Ishikawa (cell line): ENCODE measurements around the gene CILP2.

Source experiments
- CEBPB ChIP-seq: IDR thresholded peaks from 2 replicates; pipeline ENCODE4 v1.6.1; 2012
- CREB1 ChIP-seq: IDR thresholded peaks from 2 replicates; pipeline ENCODE4 v1.6.1; 2012; ENCODE audit warnings: low read depth
- EGR1 ChIP-seq: IDR thresholded peaks from 2 replicates; pipeline ENCODE4 v1.6.1; 2012
- EP300 ChIP-seq: IDR thresholded peaks from 2 replicates; pipeline ENCODE4 v1.6.1; 2012; ENCODE audit warnings: borderline replicate concordance
- REST ChIP-seq: IDR thresholded peaks from 2 replicates; pipeline ENCODE4 v1.6.1; 2012; ENCODE audit warnings: low read depth, mild to moderate bottlenecking
- TAF1 ChIP-seq: IDR thresholded peaks from 2 replicates; pipeline ENCODE4 v1.6.1; 2012; ENCODE audit warnings: low read depth, mild to moderate bottlenecking
- TEAD4 ChIP-seq: IDR thresholded peaks from 2 replicates; pipeline ENCODE4 v1.6.1; 2012
- YY1 ChIP-seq: IDR thresholded peaks from 2 replicates; pipeline ENCODE4 v1.6.1; 2012; ENCODE audit warnings: low read depth

GRCh38 chr19:19547674-19548336 lies 9.7 kb downstream of the CILP2 start:
- TF ChIP-seq REST, result no peak
- no peak for TF ChIP-seq TAF1
- TF ChIP-seq CEBPB, result no peak
- TF ChIP-seq EP300, result no peak
- no peak for TF ChIP-seq TEAD4
- TF ChIP-seq EGR1, result no peak
- TF ChIP-seq CREB1, result no peak
- TF ChIP-seq YY1, result no peak
